Stimulated activated CD8-positive, alpha-beta memory T cell treated with anti-CD3 and anti-CD28 coated beads, Interleukin-15, amount 100 ng/mL, for 4 hours (primary cell): Measurements from ENCODE around the gene CALCB.

Experiments used
- DNase-seq, 2 donors: peaks; one replicate each; pipeline ENCODE4 v3.0.0-alpha.2; 2020; ENCODE audit warnings: low read depth in 2 of 2

CALCB gene

GRCh38 chr11:15118431-15118830, 45.0 kb downstream of the CALCB start:
- DNase-seq: no peak

GRCh38 chr11:15119352-15119751, 46.0 kb downstream of the CALCB start:
- no peak for DNase-seq

- DNase-seq: no peak
Observed at GRCh38 chr11:15119826-15120225, 46.4 kb downstream of the CALCB start.

- no peak for DNase-seq
Observed at GRCh38 chr11:15123849-15124248, 50.5 kb downstream of the CALCB start.

- DNase-seq: no peak
Observed at GRCh38 chr11:15124528-15124927, 51.1 kb downstream of the CALCB start.

- DNase-seq: no peak
Observed at GRCh38 chr11:15127341-15127740, 53.9 kb downstream of the CALCB start.
